Measurements from ENCODE around the gene FAM24B. TPM values are rescaled to one million over a fixed set of nuclear protein-coding genes. Genes with fewer than 3 reads are reported as not detected.

FAM24B gene
- polyA plus RNA-seq, 1 of the 3 experiments (the other 2 are of a cell fraction): 8.8 TPM

- TF ChIP-seq CTCF (IDR thresholded peaks at IDR 0.05) (no peak), MEF2A (IDR thresholded peaks at IDR 0.05; ENCODE audit: borderline replicate concordance, low read depth) (no peak)
Measured at GRCh38 chr10:122845783-122846332, 33.5 kb downstream of the FAM24B start, which contains the start of gene CUZD1 (continued).

GRCh38 chr10:122844146-122844545, 35.2 kb downstream of the FAM24B start:
- H3K4me1 ChIP-seq (ENCODE audit: control insufficient read depth in 1 of 2, insufficient read depth in 2 of 2, low read depth in 1 of 2, low read length in 1 of 2): no peaks in the 10 kb centered on the region
- no peak overlapping the region for H3K4me3 ChIP-seq (ENCODE audit: low read depth in 2 of 2, low read length in 1 of 2)
- peaks cover 0 to 6% of the 10 kb centered on the region in 2 experiments for H3K36me3 ChIP-seq (replicated peaks in 1 of 2; ENCODE audit: control insufficient read depth in 1 of 2, insufficient read depth in 2 of 2, low read length in 1 of 2)
- no peaks in the 10 kb centered on the region for H3F3A ChIP-seq (replicated peaks; ENCODE audit: insufficient read depth)
- TF ChIP-seq FOXJ3 (CRISPR knock-in tag; IDR thresholded peaks at IDR 0.05) (no peak), FOSL2 (IDR thresholded peaks at IDR 0.05; ENCODE audit: borderline replicate concordance, low read depth) (no peak), CHD2 (IDR thresholded peaks at IDR 0.05; ENCODE audit: low read length, partially characterized antibody) (no peak), MXI1 (IDR thresholded peaks at IDR 0.05; ENCODE audit: low read depth, low read length) (no peak), EZH2phosphoT487 (IDR thresholded peaks at IDR 0.05; ENCODE audit: borderline replicate concordance, low read depth) (no peak), SIN3A (IDR thresholded peaks at IDR 0.05; ENCODE audit: borderline replicate concordance, low read depth, low read length) (no peak), FOXM1 (IDR thresholded peaks at IDR 0.05; ENCODE audit: low read depth) (no peak), RAD21 (IDR thresholded peaks at IDR 0.05; ENCODE audit: low read length) (no peak), NFIC (IDR thresholded peaks at IDR 0.05; ENCODE audit: borderline replicate concordance) (no peak), TAF1 (IDR thresholded peaks at IDR 0.05; ENCODE audit: borderline replicate concordance, low read depth, low read length) (no peak)
- TF ChIP-seq, protein P1, sequence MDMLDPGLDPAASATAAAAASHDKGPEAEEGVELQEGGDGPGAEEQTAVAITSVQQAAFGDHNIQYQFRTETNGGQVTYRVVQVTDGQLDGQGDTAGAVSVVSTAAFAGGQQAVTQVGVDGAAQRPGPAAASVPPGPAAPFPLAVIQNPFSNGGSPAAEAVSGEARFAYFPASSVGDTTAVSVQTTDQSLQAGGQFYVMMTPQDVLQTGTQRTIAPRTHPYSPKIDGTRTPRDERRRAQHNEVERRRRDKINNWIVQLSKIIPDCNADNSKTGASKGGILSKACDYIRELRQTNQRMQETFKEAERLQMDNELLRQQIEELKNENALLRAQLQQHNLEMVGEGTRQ (IDR thresholded peaks at IDR 0.05; ENCODE audit: borderline replicate concordance, low read depth, low read length): no peak
- TF ChIP-seq, protein P2, sequence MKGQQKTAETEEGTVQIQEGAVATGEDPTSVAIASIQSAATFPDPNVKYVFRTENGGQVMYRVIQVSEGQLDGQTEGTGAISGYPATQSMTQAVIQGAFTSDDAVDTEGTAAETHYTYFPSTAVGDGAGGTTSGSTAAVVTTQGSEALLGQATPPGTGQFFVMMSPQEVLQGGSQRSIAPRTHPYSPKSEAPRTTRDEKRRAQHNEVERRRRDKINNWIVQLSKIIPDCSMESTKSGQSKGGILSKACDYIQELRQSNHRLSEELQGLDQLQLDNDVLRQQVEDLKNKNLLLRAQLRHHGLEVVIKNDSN (IDR thresholded peaks at IDR 0.05; ENCODE audit: borderline replicate concordance, low read depth): no peak
- WGBS (ENCODE audit: low lambda C conversion rate): 91% methylated on average over 4 of the region's 4 CpGs
- no peak overlapping the region for H2AFZ ChIP-seq (ENCODE audit: low read depth)
- H3K79me2 ChIP-seq (ENCODE audit: insufficient read depth): no peaks in the 10 kb centered on the region
- no peaks in the 10 kb centered on the region for H3K27me3 ChIP-seq (ENCODE audit: insufficient read depth)
- no peak for DNase-seq
- ChIA-PET CTCF (no interaction called here), POLR2A (no interaction called here)
- no peak overlapping the region for H3K9ac ChIP-seq
- H3K9me3 ChIP-seq: no peaks in the 10 kb centered on the region
- no peaks in the 10 kb centered on the region for H3K9me2 ChIP-seq
- no peak overlapping the region for H3K4me2 ChIP-seq
- H4K20me1 ChIP-seq (ENCODE audit: insufficient read depth): no peaks in the 10 kb centered on the region
- no peak overlapping the region for H3K27ac ChIP-seq (ENCODE audit: low read depth in 2 of 2, low read length in 1 of 2)
